ENCODE data around the gene UBE2J1.

Gene UBE2J1

DNA sequence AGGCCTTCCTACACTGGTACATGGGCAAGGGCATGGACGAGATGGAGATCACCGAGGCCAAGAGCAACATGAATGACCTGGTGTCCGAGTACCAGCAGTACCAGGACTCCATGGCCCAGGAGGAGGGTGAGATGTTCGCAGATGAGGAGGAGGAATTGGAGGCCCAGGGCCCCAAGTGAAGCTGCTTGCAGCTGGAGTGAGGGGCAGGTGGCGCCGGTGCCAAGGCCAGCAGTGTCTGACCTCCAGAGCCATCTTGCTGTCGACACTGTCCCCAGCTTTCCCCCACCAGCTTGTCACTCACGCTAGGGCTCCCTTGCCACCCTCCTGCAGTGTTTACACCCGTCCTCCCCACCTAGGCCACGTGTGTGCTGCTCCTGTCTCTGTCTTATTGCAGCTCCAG is 49.6 kb downstream of the UBE2J1 start:
- TF ChIP-seq, protein P1, sequence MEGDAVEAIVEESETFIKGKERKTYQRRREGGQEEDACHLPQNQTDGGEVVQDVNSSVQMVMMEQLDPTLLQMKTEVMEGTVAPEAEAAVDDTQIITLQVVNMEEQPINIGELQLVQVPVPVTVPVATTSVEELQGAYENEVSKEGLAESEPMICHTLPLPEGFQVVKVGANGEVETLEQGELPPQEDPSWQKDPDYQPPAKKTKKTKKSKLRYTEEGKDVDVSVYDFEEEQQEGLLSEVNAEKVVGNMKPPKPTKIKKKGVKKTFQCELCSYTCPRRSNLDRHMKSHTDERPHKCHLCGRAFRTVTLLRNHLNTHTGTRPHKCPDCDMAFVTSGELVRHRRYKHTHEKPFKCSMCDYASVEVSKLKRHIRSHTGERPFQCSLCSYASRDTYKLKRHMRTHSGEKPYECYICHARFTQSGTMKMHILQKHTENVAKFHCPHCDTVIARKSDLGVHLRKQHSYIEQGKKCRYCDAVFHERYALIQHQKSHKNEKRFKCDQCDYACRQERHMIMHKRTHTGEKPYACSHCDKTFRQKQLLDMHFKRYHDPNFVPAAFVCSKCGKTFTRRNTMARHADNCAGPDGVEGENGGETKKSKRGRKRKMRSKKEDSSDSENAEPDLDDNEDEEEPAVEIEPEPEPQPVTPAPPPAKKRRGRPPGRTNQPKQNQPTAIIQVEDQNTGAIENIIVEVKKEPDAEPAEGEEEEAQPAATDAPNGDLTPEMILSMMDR (IDR thresholded peaks at IDR 0.05), result no peak
- Histone ChIP-seq H3K4me3 (ENCODE audit: low read depth, low read length) (no peak overlapping the region), H3K27ac (no peak overlapping the region), H3K9ac (no peak overlapping the region), H3K4me1 (no peaks in the 10 kb centered on the region), H3K9me3 (ENCODE audit: control insufficient read depth, low read length) (no peaks in the 10 kb centered on the region), H3K36me3 (ENCODE audit: control insufficient read depth, insufficient read depth, low read length) (no peaks in the 10 kb centered on the region), H3K27me3 (ENCODE audit: control insufficient read depth, insufficient read depth, low read length) (no peaks in the 10 kb centered on the region), H3K4me2 (ENCODE audit: low read length) (no peak overlapping the region), H3K79me2 (no peaks in the 10 kb centered on the region), H2AFZ (no peak overlapping the region)

DNA sequence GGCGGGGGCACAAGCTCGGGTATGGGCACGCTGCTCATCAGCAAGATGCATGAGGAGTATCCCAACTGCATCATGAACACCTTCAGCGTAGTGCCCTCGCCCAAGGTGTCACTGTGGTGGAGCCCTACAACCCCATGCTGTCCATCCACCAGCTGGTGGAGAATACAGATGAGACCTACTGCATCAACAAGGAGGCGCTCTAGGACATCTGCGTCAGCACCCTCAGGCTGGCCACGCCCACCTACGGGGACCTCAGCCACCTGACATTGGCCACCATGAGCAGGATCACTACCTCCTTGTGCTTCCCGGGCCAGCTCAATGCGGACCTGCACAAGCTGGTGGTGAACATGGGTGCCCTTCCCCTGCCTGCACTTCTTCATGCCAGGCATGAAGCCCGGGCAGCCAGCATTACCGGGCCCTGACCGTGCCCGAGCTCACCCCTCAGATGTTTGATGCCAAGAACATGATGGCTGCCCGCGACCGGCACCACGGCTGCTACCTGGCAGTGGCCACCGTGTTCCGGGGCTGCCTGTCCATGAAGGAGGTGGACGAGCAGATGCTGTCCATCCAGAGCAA is 50.2 kb downstream of the UBE2J1 start:
- H3K27ac ChIP-seq, result no peak overlapping the region
- H3K79me2 ChIP-seq, result no peaks in the 10 kb centered on the region
- H2AFZ ChIP-seq, result no peak overlapping the region
- no peaks in the 10 kb centered on the region for H3K27me3 ChIP-seq (ENCODE audit: control insufficient read depth, insufficient read depth, low read length)
- no peak overlapping the region for H3K4me3 ChIP-seq (ENCODE audit: low read depth, low read length)
- no peaks in the 10 kb centered on the region for H3K4me1 ChIP-seq
- TF ChIP-seq, protein P1 (IDR thresholded peaks at IDR 0.05), result no peak
- no peak overlapping the region for H3K4me2 ChIP-seq (ENCODE audit: low read length)
- H3K9me3 ChIP-seq (ENCODE audit: control insufficient read depth, low read length), result no peaks in the 10 kb centered on the region
- H3K36me3 ChIP-seq (ENCODE audit: control insufficient read depth, insufficient read depth, low read length), result no peaks in the 10 kb centered on the region
- H3K9ac ChIP-seq, result no peak overlapping the region

DNA sequence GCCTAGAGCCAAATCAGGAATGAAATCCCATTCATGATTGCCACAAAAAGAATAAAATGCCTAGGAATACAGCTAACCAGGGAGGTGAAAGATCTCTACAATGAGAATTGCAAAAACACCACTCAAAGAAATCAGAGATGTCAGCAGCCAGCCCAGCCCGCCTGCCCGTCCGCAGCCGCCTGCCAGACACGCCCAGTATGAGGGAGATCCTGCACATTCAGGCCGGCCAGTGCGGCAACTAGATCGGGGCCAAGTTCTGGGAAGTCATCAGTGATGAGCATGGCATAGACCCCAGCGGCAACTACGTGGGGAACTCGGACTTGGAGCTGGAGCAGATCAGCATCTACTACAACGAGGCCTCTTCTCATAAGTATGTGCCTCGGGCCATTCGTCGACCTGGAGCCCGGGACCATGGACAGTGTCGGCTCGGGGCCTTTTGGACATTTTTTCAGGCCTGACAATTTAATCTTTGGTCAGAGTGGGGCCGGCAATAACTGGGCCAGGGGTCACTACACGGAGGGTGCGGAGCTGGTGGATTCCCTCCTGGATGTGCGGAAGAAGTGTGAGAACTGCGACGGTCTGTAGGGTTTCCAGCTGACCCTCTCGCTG is 50.8 kb downstream of the UBE2J1 start:
- H3K27me3 ChIP-seq (ENCODE audit: control insufficient read depth, insufficient read depth, low read length), result no peaks in the 10 kb centered on the region
- no peak overlapping the region for H3K4me2 ChIP-seq (ENCODE audit: low read length)
- H3K9me3 ChIP-seq (ENCODE audit: control insufficient read depth, low read length), result no peaks in the 10 kb centered on the region
- H3K27ac ChIP-seq, result no peak overlapping the region
- no peaks in the 10 kb centered on the region for H3K79me2 ChIP-seq
- H3K36me3 ChIP-seq (ENCODE audit: control insufficient read depth, insufficient read depth, low read length), result no peaks in the 10 kb centered on the region
- no peak overlapping the region for H3K4me3 ChIP-seq (ENCODE audit: low read depth, low read length)
- TF ChIP-seq, protein P1 (IDR thresholded peaks at IDR 0.05), result no peak
- no peak overlapping the region for H2AFZ ChIP-seq
- no peak overlapping the region for H3K9ac ChIP-seq
- no peaks in the 10 kb centered on the region for H3K4me1 ChIP-seq

DNA sequence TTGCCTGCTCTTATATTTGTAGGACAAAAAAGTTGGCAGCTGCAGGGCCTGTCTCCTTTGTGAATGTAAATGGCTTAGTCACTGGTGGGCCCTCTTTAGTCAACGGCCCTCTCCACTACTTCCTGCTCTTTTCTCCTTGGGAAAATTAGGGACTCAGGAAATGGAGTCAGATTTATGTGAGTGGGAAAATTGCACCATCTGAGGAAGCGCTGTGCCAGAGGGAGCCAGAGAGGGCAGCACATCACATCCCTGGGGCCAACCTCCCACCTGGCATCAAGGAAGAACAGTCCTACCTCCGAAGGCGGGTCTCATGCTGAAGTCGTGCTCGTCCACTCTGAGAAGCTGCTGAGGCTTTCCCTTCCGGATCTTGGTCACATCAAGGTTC is 53.1 kb downstream of the UBE2J1 start:
- TF ChIP-seq, protein P1 (IDR thresholded peaks at IDR 0.05), result no peak
- H3K4me1 ChIP-seq, result no peaks in the 10 kb centered on the region
- H3K79me2 ChIP-seq, result no peaks in the 10 kb centered on the region
- H3K27ac ChIP-seq, result no peak overlapping the region
- no peak overlapping the region for H3K4me2 ChIP-seq (ENCODE audit: low read length)
- H3K9ac ChIP-seq, result no peak overlapping the region
- H2AFZ ChIP-seq, result no peak overlapping the region
- H3K27me3 ChIP-seq (ENCODE audit: control insufficient read depth, insufficient read depth, low read length), result no peaks in the 10 kb centered on the region
- H3K36me3 ChIP-seq (ENCODE audit: control insufficient read depth, insufficient read depth, low read length), result no peaks in the 10 kb centered on the region
- no peaks in the 10 kb centered on the region for H3K9me3 ChIP-seq (ENCODE audit: control insufficient read depth, low read length)
- no peak overlapping the region for H3K4me3 ChIP-seq (ENCODE audit: low read depth, low read length)
